Rectal smooth muscle tissue (tissue), 1 donor: ENCODE results near the gene MRRF.

Experiments used
- H3K27ac ChIP-seq: one replicate; pipeline ENCODE4 v1.7.0; 2013; ENCODE audit warnings: low read depth, low read length, inconsistent platforms
- H3K27me3 ChIP-seq: one replicate; pipeline ENCODE4 v1.7.0; 2013; ENCODE audit warnings: low read length; ENCODE audit not compliant: control insufficient read depth, insufficient read depth
- H3K36me3 ChIP-seq: one replicate; pipeline ENCODE4 v1.7.0; 2013; ENCODE audit warnings: low read length; ENCODE audit not compliant: control insufficient read depth, insufficient read depth
- H3K4me1 ChIP-seq: one replicate; pipeline ENCODE4 v1.7.0; 2013; ENCODE audit warnings: low read length; ENCODE audit not compliant: control insufficient read depth, insufficient read depth
- H3K4me3 ChIP-seq: one replicate; pipeline ENCODE4 v1.7.0; 2013; ENCODE audit warnings: low read length
- H3K9ac ChIP-seq: one replicate; pipeline ENCODE4 v1.7.0; 2013; ENCODE audit warnings: low read length

The MRRF gene

DNA sequence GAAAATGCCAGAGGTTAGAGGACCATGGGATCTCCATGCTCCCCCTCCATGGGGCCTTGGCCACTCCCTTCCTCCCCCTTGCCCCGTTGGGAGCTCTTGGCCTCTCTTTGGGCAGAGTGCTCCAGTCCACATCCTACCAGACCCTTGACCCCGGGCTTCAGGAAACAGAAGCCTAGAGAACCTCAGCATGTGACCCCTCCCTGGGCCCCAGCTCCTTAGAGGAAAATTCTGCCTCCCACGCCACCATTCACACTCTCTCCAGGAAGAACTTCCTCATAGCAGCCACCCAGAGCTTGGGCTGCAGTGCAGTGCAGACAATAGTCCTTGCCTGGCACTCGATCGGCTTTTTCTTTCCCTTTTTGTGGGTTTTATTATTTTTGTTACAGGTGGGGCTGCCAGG, 41.9 kb upstream of the MRRF start:
- Histone ChIP-seq H3K27ac (no peak overlapping the region), H3K4me1 (peaks cover 3% of the 10 kb centered on the region), H3K27me3 (peaks cover 66% of the 10 kb centered on the region), H3K9ac (no peak overlapping the region), H3K4me3 (no peak overlapping the region), H3K36me3 (no peaks in the 10 kb centered on the region)

DNA sequence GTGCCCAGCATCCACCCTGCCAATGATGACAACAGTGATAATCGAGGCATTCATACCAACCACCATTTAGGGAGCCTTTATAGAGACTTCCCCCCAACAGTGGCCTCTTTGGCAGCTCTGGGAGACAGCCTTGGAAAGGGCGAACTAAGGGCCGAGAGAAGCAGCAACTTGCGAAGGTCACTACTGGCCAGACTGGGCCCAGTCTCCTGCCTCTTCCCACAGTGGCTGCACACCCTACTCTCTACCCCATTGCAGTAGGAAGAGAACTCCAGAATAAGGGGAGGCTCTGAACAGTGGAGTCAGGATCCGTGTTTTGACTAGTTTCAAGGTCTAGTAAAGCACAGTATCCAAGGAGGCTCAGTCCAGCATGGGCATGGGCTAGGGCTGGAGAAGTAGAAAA, 41.2 kb upstream of the MRRF start:
- Histone ChIP-seq H3K27me3 (peaks cover 60% of the 10 kb centered on the region), H3K36me3 (no peaks in the 10 kb centered on the region), H3K27ac (no peak overlapping the region), H3K4me3 (no peak overlapping the region), H3K4me1 (peaks cover 3% of the 10 kb centered on the region), H3K9ac (no peak overlapping the region)

GRCh38 chr9:122225312-122226141, 39.2 kb upstream of the MRRF start:
- Histone ChIP-seq H3K4me1 (no peaks in the 10 kb centered on the region), H3K27me3 (peaks cover 56% of the 10 kb centered on the region), H3K36me3 (no peaks in the 10 kb centered on the region), H3K9ac (no peak overlapping the region), H3K4me3 (peak overlapping the region; percentile 39), H3K27ac (no peak overlapping the region)

GRCh38 chr9:122226142-122226757, 38.4 kb upstream of the MRRF start:
- H3K36me3 ChIP-seq = no peaks in the 10 kb centered on the region
- H3K27me3 ChIP-seq = peaks cover 49% of the 10 kb centered on the region
- no peak overlapping the region for H3K27ac ChIP-seq
- H3K4me3 ChIP-seq = peak overlapping the region; percentile 39
- H3K4me1 ChIP-seq = no peaks in the 10 kb centered on the region
- H3K9ac ChIP-seq = no peak overlapping the region

- Histone ChIP-seq H3K36me3 (no peaks in the 10 kb centered on the region), H3K9ac (no peak overlapping the region), H3K4me1 (no peaks in the 10 kb centered on the region), H3K27me3 (peaks cover 43% of the 10 kb centered on the region), H3K27ac (no peak overlapping the region), H3K4me3 (no peak overlapping the region)
Measured at GRCh38 chr9:122226758-122227574, 37.7 kb upstream of the MRRF start.

DNA sequence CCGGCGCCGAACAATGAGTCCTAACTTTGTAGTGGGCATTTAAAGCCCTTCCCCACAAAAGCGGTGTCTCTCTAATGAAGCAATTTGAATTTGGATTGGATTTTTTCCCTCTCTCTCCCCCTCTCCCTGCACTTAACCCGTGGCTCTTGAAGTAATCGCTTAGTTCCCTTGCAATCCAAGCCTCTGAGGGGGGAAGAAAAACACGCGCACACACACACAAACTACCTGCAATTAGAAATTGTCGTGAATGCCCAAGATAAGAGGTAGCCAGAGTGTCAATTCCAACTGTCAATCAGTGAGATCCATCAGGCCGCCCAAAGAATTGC, 37.1 kb upstream of the MRRF start:
- H3K4me1 ChIP-seq = no peaks in the 10 kb centered on the region
- H3K36me3 ChIP-seq = no peaks in the 10 kb centered on the region
- H3K27ac ChIP-seq = no peak overlapping the region
- no peak overlapping the region for H3K9ac ChIP-seq
- no peak overlapping the region for H3K4me3 ChIP-seq
- peaks cover 43% of the 10 kb centered on the region for H3K27me3 ChIP-seq

DNA sequence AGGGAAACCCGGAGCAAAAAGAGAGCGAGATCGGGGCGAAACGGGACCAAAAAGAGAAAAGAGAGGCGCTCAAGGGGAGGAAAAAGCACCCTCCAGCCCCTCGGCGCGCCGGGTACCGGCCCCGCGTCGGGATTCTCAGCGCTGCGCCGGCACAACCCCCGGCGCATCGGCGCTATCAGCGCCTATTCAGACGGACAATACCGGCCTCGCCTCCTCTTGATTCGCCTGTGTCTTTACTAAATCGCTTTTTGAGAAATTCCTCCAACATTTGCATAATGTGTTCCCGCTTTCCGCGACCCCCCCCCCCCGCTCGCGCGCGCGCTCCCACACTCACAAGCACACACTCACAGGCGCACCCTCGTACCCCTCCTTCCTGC, 36.5 kb upstream of the MRRF start:
- Histone ChIP-seq H3K9ac (no peak overlapping the region), H3K4me3 (peak overlapping the region; percentile 22), H3K36me3 (no peaks in the 10 kb centered on the region), H3K27me3 (peaks cover 43% of the 10 kb centered on the region), H3K4me1 (no peaks in the 10 kb centered on the region), H3K27ac (no peak overlapping the region)

DNA sequence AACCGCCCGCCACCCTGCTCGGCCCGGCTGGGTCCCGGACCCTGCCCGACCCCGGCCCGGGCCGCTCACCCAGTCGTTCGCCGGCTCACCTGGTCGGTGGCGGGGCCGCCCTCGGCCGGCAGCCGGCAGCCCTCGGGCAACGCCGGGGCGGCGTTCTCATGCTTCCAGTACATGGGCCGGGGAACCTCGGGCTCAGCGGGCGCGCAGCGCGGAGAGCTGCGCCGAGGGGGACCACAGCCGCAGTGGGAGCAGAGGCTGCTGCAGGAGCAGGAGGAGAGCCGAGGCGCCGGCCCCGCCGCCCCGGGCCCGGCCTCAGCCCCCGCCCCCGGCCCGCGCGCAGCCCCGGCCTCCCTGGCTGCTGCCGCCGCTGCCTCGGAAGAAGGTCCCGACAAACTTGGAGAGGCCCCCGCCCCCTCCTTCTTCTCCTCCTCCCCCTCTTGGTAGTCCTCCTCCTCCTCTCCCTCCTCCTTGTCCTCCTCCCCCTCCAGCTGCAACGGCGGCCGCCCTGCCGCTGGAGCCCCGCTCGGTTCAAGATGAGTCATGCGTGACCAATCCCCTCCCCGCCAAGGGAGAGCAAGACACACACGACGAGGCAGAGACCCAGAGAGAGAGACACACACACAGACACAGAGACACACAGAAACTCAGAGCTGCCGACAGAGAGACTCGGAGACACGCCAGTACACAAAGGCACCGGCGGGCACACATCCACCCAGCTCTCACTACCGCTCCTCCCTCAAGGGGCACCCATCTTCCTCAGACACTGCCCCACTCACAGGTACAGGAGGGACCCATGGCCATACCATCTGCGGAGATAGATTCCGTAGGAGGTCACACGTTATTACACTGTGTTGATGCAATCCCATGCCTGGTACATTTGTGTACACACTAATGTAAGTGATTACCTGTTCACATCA, 35.9 kb upstream of the MRRF start, which contains the start of gene LHX6:
Gene LHX6 (minus strand): TSS at position 390 of the 917 bp plus-strand sequence. CDS start 217 bp downstream, at position 173.
- Histone ChIP-seq H3K9ac (no peak within 1 kb of the TSS), H3K4me3 (peak within 1 kb of the TSS; percentile 22), H3K4me1 (no peaks in the 10 kb centered on the region), H3K27me3 (peaks cover 43% of the 10 kb centered on the region), H3K27ac (no peak within 1 kb of the TSS), H3K36me3 (no peaks in the 10 kb centered on the region)

DNA sequence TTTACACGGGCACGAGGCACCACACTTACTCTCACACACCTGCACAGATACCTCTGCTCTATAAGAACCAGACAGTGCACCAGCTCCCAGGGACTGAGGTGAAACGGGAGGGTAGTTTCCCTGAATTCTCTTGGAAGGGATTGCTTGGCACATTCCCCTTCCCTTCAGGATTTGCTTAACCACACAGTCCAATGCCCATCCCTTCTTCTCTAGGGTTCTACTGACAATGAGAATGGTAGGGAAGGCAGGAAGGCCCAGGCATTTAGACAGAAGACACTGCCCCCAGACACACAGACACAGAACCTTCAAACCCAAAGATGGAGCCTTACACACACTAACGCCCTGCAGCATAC, 35.2 kb upstream of the MRRF start:
- Histone ChIP-seq H3K4me1 (no peaks in the 10 kb centered on the region), H3K36me3 (no peaks in the 10 kb centered on the region), H3K27me3 (peaks cover 40% of the 10 kb centered on the region), H3K9ac (no peak overlapping the region), H3K27ac (no peak overlapping the region), H3K4me3 (no peak overlapping the region)

DNA sequence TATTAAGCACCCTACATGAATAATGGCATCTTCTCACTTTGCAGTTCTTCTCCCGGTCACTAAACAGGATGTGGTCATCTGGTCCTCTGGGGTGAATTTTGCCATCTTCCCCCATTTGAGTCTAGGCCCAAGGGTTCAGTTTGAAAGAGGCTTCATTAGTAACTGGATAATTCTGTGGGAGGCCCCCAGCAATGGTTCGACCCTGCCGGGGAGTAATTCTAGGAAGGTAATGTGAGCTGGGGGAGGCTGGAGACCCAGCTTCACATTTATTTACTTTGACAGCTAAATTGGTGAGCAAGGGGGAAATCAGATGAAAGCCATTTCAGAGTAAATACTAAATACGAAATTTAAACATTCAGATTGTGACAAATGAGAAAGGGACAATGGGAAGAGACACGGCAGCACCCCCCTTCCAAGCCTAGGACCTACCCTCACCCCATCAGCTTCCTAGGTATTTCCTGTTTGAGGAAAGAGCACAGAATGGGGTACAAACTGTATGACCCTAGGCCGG, 31.8 kb upstream of the MRRF start:
- Histone ChIP-seq H3K4me1 (no peaks in the 10 kb centered on the region), H3K9ac (no peak overlapping the region), H3K27ac (no peak overlapping the region), H3K27me3 (peaks cover 16% of the 10 kb centered on the region), H3K4me3 (no peak overlapping the region), H3K36me3 (no peaks in the 10 kb centered on the region)

DNA sequence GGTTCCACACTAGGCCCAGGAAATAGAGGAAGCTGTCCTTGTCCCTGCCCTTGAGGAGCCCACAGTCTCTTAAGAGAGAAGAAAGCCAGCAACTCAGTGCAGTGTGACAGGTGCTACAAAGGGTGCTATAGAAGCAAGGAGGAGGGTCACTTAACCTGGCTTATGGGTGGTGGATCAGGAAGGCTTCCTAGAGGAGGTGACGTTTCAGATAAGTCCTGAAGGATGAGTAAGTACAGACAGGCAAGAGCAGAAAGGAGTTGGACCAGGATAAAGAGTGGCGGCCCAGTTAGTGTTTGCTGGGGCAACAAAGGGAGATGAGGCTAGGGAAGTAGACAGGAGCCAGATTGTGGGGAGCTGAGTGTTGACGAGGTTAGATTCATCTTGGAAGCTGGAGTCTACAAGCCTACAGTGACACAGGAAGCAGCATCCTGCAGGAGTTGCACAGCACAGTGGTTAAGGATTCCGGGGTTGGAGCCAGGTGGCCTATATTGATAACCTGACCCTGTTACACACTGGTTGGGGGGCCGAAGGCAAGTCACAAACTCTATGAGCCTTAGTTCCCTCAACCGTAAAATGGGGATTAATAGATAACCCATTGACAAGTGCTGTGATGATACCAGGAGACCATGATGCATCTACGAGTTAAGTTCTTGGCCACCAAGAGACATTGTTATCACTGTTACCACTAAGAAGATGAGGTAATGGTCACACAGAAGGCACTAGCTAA, 30.5 kb upstream of the MRRF start:
- no peak overlapping the region for H3K4me3 ChIP-seq
- peaks cover 12% of the 10 kb centered on the region for H3K27me3 ChIP-seq
- no peak overlapping the region for H3K27ac ChIP-seq
- no peaks in the 10 kb centered on the region for H3K4me1 ChIP-seq
- no peak overlapping the region for H3K9ac ChIP-seq
- no peaks in the 10 kb centered on the region for H3K36me3 ChIP-seq
